CD4-positive, alpha-beta memory T cell (primary cell): ENCODE results near the gene HAUS3. TPM values are rescaled to one million over a fixed set of nuclear protein-coding genes. Genes with fewer than 3 reads are reported as not detected.
"Not testable (repeated sequence)": the region's sequence is repeated elsewhere in the genome, so short reads cannot be mapped to it uniquely, and the experiment has no call there.

Experiments
- CTCF ChIA-PET: fragments of 350-600 bp; sonication (Branson Sonifier 250); formaldehyde crosslinking; loops from one replicate; lab custom pipeline; 2021; ENCODE audit warnings: inconsistent platforms; ENCODE audit not compliant: partially characterized antibody; lab: Charles Lee
- POLR2A ChIA-PET: fragments of 350-600 bp; sonication (Branson Sonifier 250); formaldehyde crosslinking; loops from one replicate; lab custom pipeline; 2021; ENCODE audit not compliant: partially characterized antibody; lab: Charles Lee
- DNase-seq, 5 donors: peaks; one replicate each; pipeline versions ENCODE4 v3.0.0 to v3.0.0-alpha.2; 2020 to 2022; ENCODE audit warnings: mixed read lengths in 1 of 5
- H3K27ac ChIP-seq: one replicate; pipeline ENCODE4 v1.7.0; 2013; ENCODE audit warnings: low read depth, low read length
- H3K27me3 ChIP-seq: 2 replicates; pipeline ENCODE4 v1.7.0; 2013; ENCODE audit warnings: mild to moderate bottlenecking, low read length, moderate library complexity; ENCODE audit not compliant: insufficient read depth
- H3K36me3 ChIP-seq: 2 replicates; pipeline ENCODE4 v1.7.0; 2013; ENCODE audit warnings: mild to moderate bottlenecking, low read length, moderate library complexity; ENCODE audit not compliant: insufficient read depth
- H3K4me1 ChIP-seq: 2 replicates; pipeline ENCODE4 v1.7.0; 2013; ENCODE audit warnings: mild to moderate bottlenecking, low read length, moderate library complexity; ENCODE audit not compliant: insufficient read depth
- H3K4me3 ChIP-seq, 2 donors: one replicate each; pipeline ENCODE4 v1.7.0; 2013; ENCODE audit warnings: low read length in 2 of 2, mild to moderate bottlenecking in 1 of 2
- H3K9me3 ChIP-seq, 2 donors: one replicate each; pipeline ENCODE4 v1.7.0; 2013; ENCODE audit warnings: low read length in 2 of 2, control low read depth in 1 of 2; ENCODE audit not compliant: control insufficient read depth in 1 of 2
- H3K27ac Mint-ChIP-seq, 7 donors: one replicate each; pipeline ENCODE4 v1.8.0; 2020 to 2021; ENCODE audit warnings: mixed read lengths in 7 of 7, mild to moderate bottlenecking in 6 of 7, inconsistent platforms in 3 of 7, moderate library complexity in 3 of 7
- H3K27me3 Mint-ChIP-seq, 2 donors: one replicate each; pipeline ENCODE4 v1.8.0; 2020 to 2021; ENCODE audit warnings: mixed read lengths in 2 of 2
- H3K36me3 Mint-ChIP-seq, 2 donors: one replicate each; pipeline ENCODE4 v1.8.0; 2020 to 2021; ENCODE audit warnings: mixed read lengths in 2 of 2, inconsistent platforms in 1 of 2, mild to moderate bottlenecking in 1 of 2
- H3K4me1 Mint-ChIP-seq, 4 donors: one replicate each; pipeline ENCODE4 v1.8.0; 2020 to 2021; ENCODE audit warnings: mixed read lengths in 4 of 4, mild to moderate bottlenecking in 1 of 4
- H3K4me3 Mint-ChIP-seq, 8 donors: one replicate each; pipeline ENCODE4 v1.8.0; 2020 to 2021; ENCODE audit warnings: mixed read lengths in 8 of 8, mild to moderate bottlenecking in 7 of 8, moderate library complexity in 6 of 8, inconsistent platforms in 3 of 8
- H3K9me3 Mint-ChIP-seq, 8 donors: one replicate each; pipeline ENCODE4 v1.8.0; 2020 to 2021; ENCODE audit warnings: mixed read lengths in 8 of 8, mild to moderate bottlenecking in 5 of 8, inconsistent platforms in 3 of 8, moderate library complexity in 1 of 8
- intact Hi-C: fragments of 100-400 bp; cut with micrococcal nuclease; formaldehyde crosslinking; loops from one replicate; pipeline ENCODE4 v1.15.1; 2023
- polyA plus RNA-seq, 2 donors: library from polyadenylated mRNA; unstranded; fragments of 300-500 nt; fragmentation: Illumina TruSeq; gene quantifications; one replicate each; pipeline ENCODE4 v1.2.3, GENCODE V29; 2021
- total RNA-seq, 2 experiments: library from RNA; stranded (reverse); gene quantifications; one replicate each; pipeline ENCODE4 v1.2.3, GENCODE V29; 2021

HAUS3 gene
- total and polyA plus RNA-seq, 4 experiments from 2014 or later, result 24.8 to 43.9 (median 37.5) TPM

GRCh38 chr4:2220016-2220630 is 21.8 kb downstream of the HAUS3 start:
- ChIA-PET CTCF (interaction anchor here (0.6 to 6.2 kb wide), 45 partner anchors 9 to 466 kb away, joined by 3 to 84 read pairs (median 4); partner anchors contain the start of genes CFAP99, HAUS3, POLN and RNF4), POLR2A (interaction anchor here (0.8 to 1.5 kb wide), 10 partner anchors 17 to 249 kb away, joined by 3 to 7 read pairs (median 4); partner anchors contain the start of genes CFAP99, HAUS3, POLN and RNF4)
- Histone ChIP-seq H3K36me3 (peaks cover 11% of the 10 kb centered on the region), H3K4me1 (no peaks in the 10 kb centered on the region), H3K27me3 (no peaks in the 10 kb centered on the region), H3K4me3 (no peak overlapping the region), H3K9me3 (no peaks in the 10 kb centered on the region), H3K27ac (no peak overlapping the region)
- H3K9me3 Mint-ChIP-seq, result no peaks in the 10 kb centered on the region
- H3K4me3 Mint-ChIP-seq, result no peak overlapping the region
- DNase-seq, result peak; percentile 75 to 81 (median 76)
- H3K27me3 Mint-ChIP-seq, result no peaks in the 10 kb centered on the region
- H3K4me1 Mint-ChIP-seq, result peaks cover 4 to 7% (median 6%) of the 10 kb centered on the region in 4 donors
- peaks cover 3 to 8% of the 10 kb centered on the region in 2 donors for H3K36me3 Mint-ChIP-seq
- H3K27ac Mint-ChIP-seq, result peak overlapping the region in 5 of 7 donors; percentile 2 to 81 (median 43)
- intact Hi-C loops, result loop anchor here (1.0 to 10.0 kb wide), 5 partner anchors 65 to 242 kb away; no protein-coding TSS in a partner anchor

- Histone ChIP-seq H3K27ac (no peak overlapping the region), H3K27me3 (no peaks in the 10 kb centered on the region), H3K9me3 (no peaks in the 10 kb centered on the region), H3K4me1 (no peaks in the 10 kb centered on the region), H3K4me3 (no peak overlapping the region), H3K36me3 (peaks cover 11% of the 10 kb centered on the region)
- ChIA-PET CTCF (interaction anchor here (0.7 to 6.2 kb wide), 33 partner anchors 9 to 467 kb away, joined by 3 to 84 read pairs (median 4); partner anchors contain the start of genes CFAP99, HAUS3, POLN and RNF4), POLR2A (interaction anchor here (1.0 to 1.5 kb wide), 8 partner anchors 21 to 250 kb away, joined by 3 to 7 read pairs (median 4); partner anchors contain the start of genes CFAP99, HAUS3, POLN and RNF4)
- DNase-seq, result no peak
- intact Hi-C loops, result no loop called here
- H3K27ac Mint-ChIP-seq, result no peak overlapping the region
- no peaks in the 10 kb centered on the region for H3K27me3 Mint-ChIP-seq
- peaks cover 4 to 7% (median 6%) of the 10 kb centered on the region in 4 donors for H3K4me1 Mint-ChIP-seq
- no peak overlapping the region for H3K4me3 Mint-ChIP-seq
- peaks cover 3 to 8% of the 10 kb centered on the region in 2 donors for H3K36me3 Mint-ChIP-seq
- no peaks in the 10 kb centered on the region for H3K9me3 Mint-ChIP-seq
Observed at GRCh38 chr4:2219233-2219760, 22.6 kb downstream of the HAUS3 start.

DNA sequence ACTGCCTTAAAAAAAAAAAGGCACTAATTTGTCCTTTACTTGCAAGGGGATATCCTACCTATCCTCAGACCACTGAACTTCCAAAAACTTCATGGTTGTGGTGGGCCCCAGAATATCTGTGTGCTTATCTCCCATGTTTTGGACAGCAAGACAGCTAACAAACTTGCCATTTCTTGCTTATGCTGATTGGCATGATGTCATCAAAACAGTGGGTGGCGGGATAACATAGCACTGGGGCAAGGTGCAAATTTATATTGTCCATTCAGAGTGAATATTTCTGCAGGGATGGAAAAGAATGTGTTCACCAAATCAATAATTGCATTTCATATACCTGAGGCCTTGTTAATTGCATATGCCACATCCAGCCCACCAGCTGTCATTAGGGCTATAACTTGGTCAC is 23.5 kb downstream of the HAUS3 start:
- Histone ChIP-seq H3K36me3 (peaks cover 9% of the 10 kb centered on the region), H3K4me3 (no peak overlapping the region), H3K27ac (no peak overlapping the region), H3K9me3 (no peaks in the 10 kb centered on the region), H3K4me1 (no peaks in the 10 kb centered on the region), H3K27me3 (no peaks in the 10 kb centered on the region)
- POLR2A ChIA-PET, result interaction anchor here (0.7 kb wide), 1 partner anchor 264 kb away, joined by 4 read pairs; no protein-coding TSS in a partner anchor
- Mint-ChIP-seq H3K36me3 (peaks cover 3 to 6% of the 10 kb centered on the region in 2 donors), H3K27me3 (no peaks in the 10 kb centered on the region), H3K9me3 (no peaks in the 10 kb centered on the region), H3K4me1 (peaks cover 4 to 7% (median 6%) of the 10 kb centered on the region in 4 donors), H3K4me3 (no peak overlapping the region), H3K27ac (no peak overlapping the region)
- intact Hi-C loops, result no loop called here
- no peak for DNase-seq
- CTCF ChIA-PET, result interaction anchor here (0.9 to 6.2 kb wide), 5 partner anchors 10 to 246 kb away, joined by 3 to 84 read pairs (median 11); no protein-coding TSS in a partner anchor

DNA sequence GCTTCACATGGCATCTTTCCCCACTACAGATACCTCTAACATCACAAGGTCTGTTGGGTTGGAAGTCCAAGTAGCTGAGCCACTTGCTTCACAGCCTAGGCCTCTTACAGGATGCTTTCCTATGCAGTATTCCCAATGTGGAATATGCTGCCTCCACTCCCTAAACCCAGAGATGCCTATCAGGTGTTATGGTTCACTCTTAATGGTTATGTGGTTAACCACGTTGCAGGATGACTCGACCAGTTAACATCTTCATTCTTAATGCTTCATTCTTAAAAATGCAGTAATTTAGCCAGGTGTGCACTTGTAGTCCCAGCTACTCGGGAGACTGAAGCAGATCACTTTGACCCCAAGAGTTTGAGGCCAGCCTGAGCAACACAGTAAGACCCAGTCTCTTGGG is 24.2 kb downstream of the HAUS3 start:
- Histone ChIP-seq H3K9me3 (no peaks in the 10 kb centered on the region), H3K27me3 (no peaks in the 10 kb centered on the region), H3K4me3 (no peak overlapping the region), H3K36me3 (peaks cover 2% of the 10 kb centered on the region), H3K27ac (no peak overlapping the region), H3K4me1 (no peaks in the 10 kb centered on the region)
- peaks cover 2% of the 10 kb centered on the region in 2 donors for H3K36me3 Mint-ChIP-seq
- POLR2A ChIA-PET, result no interaction called here
- CTCF ChIA-PET, result interaction anchor here (2.0 to 6.2 kb wide), 3 partner anchors 137 to 247 kb away, joined by 11 to 84 read pairs (median 49); no protein-coding TSS in a partner anchor
- no peaks in the 10 kb centered on the region for H3K27me3 Mint-ChIP-seq
- intact Hi-C loops, result no loop called here
- no peaks in the 10 kb centered on the region for H3K9me3 Mint-ChIP-seq
- no peak for DNase-seq
- peaks cover 4 to 7% (median 6%) of the 10 kb centered on the region in 4 donors for H3K4me1 Mint-ChIP-seq
- H3K4me3 Mint-ChIP-seq, result no peak overlapping the region
- H3K27ac Mint-ChIP-seq, result no peak overlapping the region

GRCh38 chr4:2212831-2213230 is 29.1 kb downstream of the HAUS3 start:
- no peaks in the 10 kb centered on the region for H3K9me3 Mint-ChIP-seq
- Histone ChIP-seq H3K4me1 (no peaks in the 10 kb centered on the region), H3K27me3 (no peaks in the 10 kb centered on the region), H3K4me3 (no peak overlapping the region), H3K27ac (no peak overlapping the region), H3K9me3 (no peaks in the 10 kb centered on the region), H3K36me3 (no peaks in the 10 kb centered on the region)
- intact Hi-C loops, result no loop called here
- no peaks in the 10 kb centered on the region for H3K27me3 Mint-ChIP-seq
- DNase-seq, result no peak
- no peaks in the 10 kb centered on the region for H3K4me1 Mint-ChIP-seq
- no peaks in the 10 kb centered on the region for H3K36me3 Mint-ChIP-seq
- ChIA-PET CTCF (no interaction called here), POLR2A (no interaction called here)
- H3K27ac Mint-ChIP-seq, result no peak overlapping the region
- no peak overlapping the region for H3K4me3 Mint-ChIP-seq

DNA sequence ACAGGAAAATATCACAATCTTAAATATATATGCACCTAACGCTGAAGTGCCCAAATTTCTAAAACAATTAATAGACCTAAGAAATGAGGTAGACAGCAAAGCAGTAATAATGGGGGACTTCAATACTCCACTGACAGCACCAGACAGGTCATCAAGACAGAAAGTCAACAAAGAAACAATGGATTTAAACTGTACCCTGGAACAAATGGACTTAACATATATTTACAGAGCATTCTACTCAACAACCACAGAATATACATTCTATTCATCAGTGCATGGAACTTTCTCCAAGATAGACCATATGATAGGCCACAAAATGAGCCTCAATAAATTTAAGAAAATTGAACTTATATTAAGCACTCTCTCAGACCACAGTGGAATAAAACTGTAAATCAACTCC is 39.1 kb downstream of the HAUS3 start:
- H3K4me3 ChIP-seq, H3K27me3 ChIP-seq, H3K9me3 ChIP-seq, H3K36me3 ChIP-seq, H3K4me1 ChIP-seq, DNase-seq, H3K4me3 Mint-ChIP-seq, H3K9me3 Mint-ChIP-seq, H3K27me3 Mint-ChIP-seq, intact Hi-C loops, CTCF ChIA-PET, H3K4me1 Mint-ChIP-seq, H3K27ac ChIP-seq: not testable (repeated sequence)
- Mint-ChIP-seq H3K36me3 (peaks cover 0 to 17% of the 10 kb centered on the region in 2 donors), H3K27ac (peak overlapping the region in 1 of 7 donors; percentile 43)
- POLR2A ChIA-PET, result interaction anchor here (0.6 kb wide), 1 partner anchor 280 kb away, joined by 3 read pairs; no protein-coding TSS in a partner anchor

DNA sequence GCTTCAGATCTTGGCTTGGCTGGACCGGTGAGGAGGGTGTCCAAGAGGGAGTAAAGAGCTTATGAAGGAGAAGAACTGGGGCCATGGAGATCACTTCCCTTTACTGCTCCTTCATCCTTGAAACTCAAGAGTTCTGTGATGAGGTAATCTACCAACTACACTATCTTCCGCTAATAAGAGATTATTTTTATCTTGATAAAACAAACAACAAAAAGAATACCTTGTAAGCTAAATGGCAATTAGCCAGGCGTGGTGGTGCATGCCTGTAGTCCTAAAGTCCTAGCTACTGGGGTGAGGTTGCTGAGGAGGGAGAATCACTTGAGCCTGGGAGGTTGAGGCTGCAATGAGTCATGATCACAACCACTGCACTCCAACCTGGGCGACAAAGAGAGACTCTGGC is 47.4 kb downstream of the HAUS3 start:
- no peak overlapping the region for H3K4me3 ChIP-seq
- H3K27ac ChIP-seq, result no peak overlapping the region
- H3K4me1 ChIP-seq, result no peaks in the 10 kb centered on the region
- Mint-ChIP-seq H3K27me3 (no peaks in the 10 kb centered on the region), H3K4me3 (no peak overlapping the region), H3K36me3 (peaks cover 9 to 32% of the 10 kb centered on the region in 2 donors), H3K27ac (peak overlapping the region in 1 of 7 donors; percentile 0), H3K9me3 (no peaks in the 10 kb centered on the region), H3K4me1 (no peaks in the 10 kb centered on the region)
- no peaks in the 10 kb centered on the region for H3K27me3 ChIP-seq
- intact Hi-C loops, result no loop called here
- no peaks in the 10 kb centered on the region for H3K9me3 ChIP-seq
- ChIA-PET CTCF (interaction anchor here (0.8 to 1.5 kb wide), 2 partner anchors 10 to 26 kb away, joined by 3 to 4 read pairs; no protein-coding TSS in a partner anchor), POLR2A (no interaction called here)
- DNase-seq, result no peak
- peaks cover 5% of the 10 kb centered on the region for H3K36me3 ChIP-seq
